ENCODE data around the gene CHRND. TPM values are rescaled to one million over a fixed set of nuclear protein-coding genes. Genes with fewer than 3 reads are reported as not detected.

Gene CHRND
- total and polyA plus RNA-seq, 2 donors from 2014 or later, result not detected

GRCh38 chr2:232522623-232523401, 3.1 kb upstream of the CHRND start:
- FAIRE-seq (no peak), DNase-seq (no peak)
- H3K9me3 ChIP-seq (ENCODE audit: control insufficient read depth in 2 of 3, insufficient read depth in 1 of 3, low read length in 3 of 3), result no peaks in the 10 kb centered on the region
- intact Hi-C loops (cut with DNase I), result no loop called here
- H3K9ac ChIP-seq (ENCODE audit: low read length in 3 of 3), result no peak overlapping the region
- peaks cover 5% of the 10 kb centered on the region for H3K27me3 ChIP-seq (ENCODE audit: control insufficient read depth, insufficient read depth, low read length)
- H3K4me1 ChIP-seq (ENCODE audit: control insufficient read depth in 2 of 3, insufficient read depth in 2 of 3, low read depth in 1 of 3, low read length in 3 of 3), result peaks cover 0 to 3% (median 0%) of the 10 kb centered on the region in 3 donors
- TF ChIP-seq CTCF (IDR thresholded peaks at IDR 0.05; ENCODE audit: borderline replicate concordance, extremely low read depth, insufficient read depth), result no peak
- no peaks in the 10 kb centered on the region for H3K36me3 ChIP-seq (ENCODE audit: control insufficient read depth in 2 of 3, insufficient read depth in 3 of 3, low read length in 3 of 3)
- H3K27ac ChIP-seq (ENCODE audit: low read depth in 2 of 2, low read length in 2 of 2), result no peak overlapping the region
- no peak overlapping the region for H3K4me3 ChIP-seq (ENCODE audit: low read length in 3 of 3)

- DNase-seq (no peak), FAIRE-seq (no peak)
- peaks cover 5% of the 10 kb centered on the region for H3K27me3 ChIP-seq (ENCODE audit: control insufficient read depth, insufficient read depth, low read length)
- peaks cover 0 to 3% (median 0%) of the 10 kb centered on the region in 3 donors for H3K4me1 ChIP-seq (ENCODE audit: control insufficient read depth in 2 of 3, insufficient read depth in 2 of 3, low read depth in 1 of 3, low read length in 3 of 3)
- intact Hi-C loops (cut with DNase I), result no loop called here
- no peak overlapping the region for H3K27ac ChIP-seq (ENCODE audit: low read depth in 2 of 2, low read length in 2 of 2)
- no peak overlapping the region for H3K9ac ChIP-seq (ENCODE audit: low read length in 3 of 3)
- H3K9me3 ChIP-seq (ENCODE audit: control insufficient read depth in 2 of 3, insufficient read depth in 1 of 3, low read length in 3 of 3), result no peaks in the 10 kb centered on the region
- H3K36me3 ChIP-seq (ENCODE audit: control insufficient read depth in 2 of 3, insufficient read depth in 3 of 3, low read length in 3 of 3), result no peaks in the 10 kb centered on the region
- H3K4me3 ChIP-seq (ENCODE audit: low read length in 3 of 3), result no peak overlapping the region
- TF ChIP-seq CTCF (IDR thresholded peaks at IDR 0.05; ENCODE audit: borderline replicate concordance, extremely low read depth, insufficient read depth), result no peak
Measured at GRCh38 chr2:232523402-232523681, 2.6 kb upstream of the CHRND start.

GRCh38 chr2:232523682-232524597, 2.0 kb upstream of the CHRND start:
- H3K27ac ChIP-seq (ENCODE audit: low read depth in 2 of 2, low read length in 2 of 2), result no peak overlapping the region
- H3K9me3 ChIP-seq (ENCODE audit: control insufficient read depth in 2 of 3, insufficient read depth in 1 of 3, low read length in 3 of 3), result no peaks in the 10 kb centered on the region
- peaks cover 5% of the 10 kb centered on the region for H3K27me3 ChIP-seq (ENCODE audit: control insufficient read depth, insufficient read depth, low read length)
- TF ChIP-seq CTCF (IDR thresholded peaks at IDR 0.05; ENCODE audit: borderline replicate concordance, extremely low read depth, insufficient read depth), result no peak
- peaks cover 0 to 3% (median 0%) of the 10 kb centered on the region in 3 donors for H3K4me1 ChIP-seq (ENCODE audit: control insufficient read depth in 2 of 3, insufficient read depth in 2 of 3, low read depth in 1 of 3, low read length in 3 of 3)
- intact Hi-C loops (cut with DNase I), result no loop called here
- FAIRE-seq (no peak), DNase-seq (peak in 4 of 5 donors; percentile 68 to 79 (median 74))
- H3K9ac ChIP-seq (ENCODE audit: low read length in 3 of 3), result no peak overlapping the region
- no peaks in the 10 kb centered on the region for H3K36me3 ChIP-seq (ENCODE audit: control insufficient read depth in 2 of 3, insufficient read depth in 3 of 3, low read length in 3 of 3)
- no peak overlapping the region for H3K4me3 ChIP-seq (ENCODE audit: low read length in 3 of 3)
